ENCODE measurements around the gene SLX4IP.

The SLX4IP gene

GRCh38 chr20:10644458-10645204 is 209.5 kb downstream of the SLX4IP start:
- peaks cover 59% of the 10 kb centered on the region for H3K36me3 ChIP-seq (ENCODE audit: insufficient read depth, low read length)
- H3K9me3 ChIP-seq (ENCODE audit: control insufficient read depth, insufficient read depth, low read length): no peaks in the 10 kb centered on the region
- H3K4me1 ChIP-seq (ENCODE audit: insufficient read depth, low read length): peaks cover 23% of the 10 kb centered on the region
- H3K9ac ChIP-seq (ENCODE audit: low read depth, low read length): no peak overlapping the region

GRCh38 chr20:10645205-10645570 is 210.1 kb downstream of the SLX4IP start:
- H3K9me3 ChIP-seq (ENCODE audit: control insufficient read depth, insufficient read depth, low read length): no peaks in the 10 kb centered on the region
- H3K4me1 ChIP-seq (ENCODE audit: insufficient read depth, low read length): peaks cover 28% of the 10 kb centered on the region
- no peak overlapping the region for H3K9ac ChIP-seq (ENCODE audit: low read depth, low read length)
- peaks cover 54% of the 10 kb centered on the region for H3K36me3 ChIP-seq (ENCODE audit: insufficient read depth, low read length)

- Histone ChIP-seq H3K9me3 (ENCODE audit: control insufficient read depth, insufficient read depth, low read length) (no peaks in the 10 kb centered on the region), H3K9ac (ENCODE audit: low read depth, low read length) (no peak overlapping the region), H3K36me3 (ENCODE audit: insufficient read depth, low read length) (peaks cover 47% of the 10 kb centered on the region), H3K4me1 (ENCODE audit: insufficient read depth, low read length) (peaks cover 28% of the 10 kb centered on the region)
Observed at GRCh38 chr20:10646006-10646405, 210.9 kb downstream of the SLX4IP start.

GRCh38 chr20:10646886-10647420 is 211.8 kb downstream of the SLX4IP start:
- Histone ChIP-seq H3K9me3 (ENCODE audit: control insufficient read depth, insufficient read depth, low read length) (no peaks in the 10 kb centered on the region), H3K36me3 (ENCODE audit: insufficient read depth, low read length) (peaks cover 47% of the 10 kb centered on the region), H3K9ac (ENCODE audit: low read depth, low read length) (no peak overlapping the region), H3K4me1 (ENCODE audit: insufficient read depth, low read length) (peaks cover 28% of the 10 kb centered on the region)

GRCh38 chr20:10647471-10647870 is 212.4 kb downstream of the SLX4IP start:
- Histone ChIP-seq H3K36me3 (ENCODE audit: insufficient read depth, low read length) (peaks cover 46% of the 10 kb centered on the region), H3K9me3 (ENCODE audit: control insufficient read depth, insufficient read depth, low read length) (no peaks in the 10 kb centered on the region), H3K9ac (ENCODE audit: low read depth, low read length) (no peak overlapping the region), H3K4me1 (ENCODE audit: insufficient read depth, low read length) (peaks cover 29% of the 10 kb centered on the region)

- peaks cover 30% of the 10 kb centered on the region for H3K4me1 ChIP-seq (ENCODE audit: insufficient read depth, low read length)
- H3K9me3 ChIP-seq (ENCODE audit: control insufficient read depth, insufficient read depth, low read length): no peaks in the 10 kb centered on the region
- H3K36me3 ChIP-seq (ENCODE audit: insufficient read depth, low read length): peaks cover 44% of the 10 kb centered on the region
- H3K9ac ChIP-seq (ENCODE audit: low read depth, low read length): no peak overlapping the region
Observed at GRCh38 chr20:10647909-10648308, 212.8 kb downstream of the SLX4IP start.

GRCh38 chr20:10648651-10649050 is 213.5 kb downstream of the SLX4IP start:
- Histone ChIP-seq H3K9me3 (ENCODE audit: control insufficient read depth, insufficient read depth, low read length) (no peaks in the 10 kb centered on the region), H3K36me3 (ENCODE audit: insufficient read depth, low read length) (peaks cover 43% of the 10 kb centered on the region), H3K4me1 (ENCODE audit: insufficient read depth, low read length) (peaks cover 32% of the 10 kb centered on the region), H3K9ac (ENCODE audit: low read depth, low read length) (no peak overlapping the region)

- H3K4me1 ChIP-seq (ENCODE audit: insufficient read depth, low read length): peaks cover 37% of the 10 kb centered on the region
- peaks cover 39% of the 10 kb centered on the region for H3K36me3 ChIP-seq (ENCODE audit: insufficient read depth, low read length)
- H3K9me3 ChIP-seq (ENCODE audit: control insufficient read depth, insufficient read depth, low read length): no peaks in the 10 kb centered on the region
- no peak overlapping the region for H3K9ac ChIP-seq (ENCODE audit: low read depth, low read length)
Observed at GRCh38 chr20:10649080-10649796, 214.1 kb downstream of the SLX4IP start.

GRCh38 chr20:10649797-10650160 is 214.7 kb downstream of the SLX4IP start:
- Histone ChIP-seq H3K9ac (ENCODE audit: low read depth, low read length) (no peak overlapping the region), H3K36me3 (ENCODE audit: insufficient read depth, low read length) (peaks cover 34% of the 10 kb centered on the region), H3K9me3 (ENCODE audit: control insufficient read depth, insufficient read depth, low read length) (no peaks in the 10 kb centered on the region), H3K4me1 (ENCODE audit: insufficient read depth, low read length) (peaks cover 43% of the 10 kb centered on the region)

- H3K9ac ChIP-seq (ENCODE audit: low read depth, low read length): no peak overlapping the region
- H3K9me3 ChIP-seq (ENCODE audit: control insufficient read depth, insufficient read depth, low read length): no peaks in the 10 kb centered on the region
- H3K36me3 ChIP-seq (ENCODE audit: insufficient read depth, low read length): peaks cover 21% of the 10 kb centered on the region
- H3K4me1 ChIP-seq (ENCODE audit: insufficient read depth, low read length): peaks cover 55% of the 10 kb centered on the region
Observed at GRCh38 chr20:10651227-10651990, 216.3 kb downstream of the SLX4IP start.

- peaks cover 19% of the 10 kb centered on the region for H3K36me3 ChIP-seq (ENCODE audit: insufficient read depth, low read length)
- peaks cover 62% of the 10 kb centered on the region for H3K4me1 ChIP-seq (ENCODE audit: insufficient read depth, low read length)
- H3K9ac ChIP-seq (ENCODE audit: low read depth, low read length): no peak overlapping the region
- no peaks in the 10 kb centered on the region for H3K9me3 ChIP-seq (ENCODE audit: control insufficient read depth, insufficient read depth, low read length)
Observed at GRCh38 chr20:10652185-10652584, 217.1 kb downstream of the SLX4IP start.

GRCh38 chr20:10652660-10653261 is 217.7 kb downstream of the SLX4IP start:
- Histone ChIP-seq H3K9me3 (ENCODE audit: control insufficient read depth, insufficient read depth, low read length) (no peaks in the 10 kb centered on the region), H3K36me3 (ENCODE audit: insufficient read depth, low read length) (peaks cover 16% of the 10 kb centered on the region), H3K9ac (ENCODE audit: low read depth, low read length) (no peak overlapping the region), H3K4me1 (ENCODE audit: insufficient read depth, low read length) (peaks cover 61% of the 10 kb centered on the region)

GRCh38 chr20:10653599-10654249 is 218.6 kb downstream of the SLX4IP start:
- Histone ChIP-seq H3K36me3 (ENCODE audit: insufficient read depth, low read length) (peaks cover 14% of the 10 kb centered on the region), H3K9ac (ENCODE audit: low read depth, low read length) (no peak overlapping the region), H3K4me1 (ENCODE audit: insufficient read depth, low read length) (peaks cover 56% of the 10 kb centered on the region)

GRCh38 chr20:10654250-10654610 is 219.1 kb downstream of the SLX4IP start:
- peaks cover 9% of the 10 kb centered on the region for H3K36me3 ChIP-seq (ENCODE audit: insufficient read depth, low read length)
- peaks cover 51% of the 10 kb centered on the region for H3K4me1 ChIP-seq (ENCODE audit: insufficient read depth, low read length)

More at GRCh38 chr20:10653599-10654249, 218.6 kb downstream of the SLX4IP start:
- H3K9me3 ChIP-seq (ENCODE audit: control insufficient read depth, insufficient read depth, low read length): no peaks in the 10 kb centered on the region

More at GRCh38 chr20:10654250-10654610, 219.1 kb downstream of the SLX4IP start:
- H3K9ac ChIP-seq (ENCODE audit: low read depth, low read length): no peak overlapping the region
- H3K9me3 ChIP-seq (ENCODE audit: control insufficient read depth, insufficient read depth, low read length): no peaks in the 10 kb centered on the region
